ENCODE measurements around the gene CARMIL1.

Gene CARMIL1

GRCh38 chr6:25278914-25279747, at the start of gene CARMIL1:
CARMIL1 (plus strand) TSS chr6:25279374; CDS start chr6:25279796, 422 bp downstream.
- DNase-seq, result peak; percentile 84

GRCh38 chr6:25229671-25230321, 49.4 kb upstream of the CARMIL1 start:
- DNase-seq, result no peak

GRCh38 chr6:25232479-25232878, 46.7 kb upstream of the CARMIL1 start:
- no peak for DNase-seq

GRCh38 chr6:25233226-25233625, 45.9 kb upstream of the CARMIL1 start:
- no peak for DNase-seq

GRCh38 chr6:25237579-25237978, 41.6 kb upstream of the CARMIL1 start:
- DNase-seq, result no peak

GRCh38 chr6:25239059-25239458, 40.1 kb upstream of the CARMIL1 start:
- no peak for DNase-seq

- DNase-seq, result no peak
Observed at GRCh38 chr6:25239498-25239897, 39.7 kb upstream of the CARMIL1 start.

GRCh38 chr6:25242567-25242966, 36.6 kb upstream of the CARMIL1 start:
- DNase-seq, result no peak

GRCh38 chr6:25244865-25245264, 34.3 kb upstream of the CARMIL1 start:
- no peak for DNase-seq

GRCh38 chr6:25248123-25248522, 31.1 kb upstream of the CARMIL1 start:
- no peak for DNase-seq

- DNase-seq, result no peak
Observed at GRCh38 chr6:25249133-25249532, 30.0 kb upstream of the CARMIL1 start.

GRCh38 chr6:25250878-25251277, 28.3 kb upstream of the CARMIL1 start:
- no peak for DNase-seq

- no peak for DNase-seq
Observed at GRCh38 chr6:25251426-25251825, 27.7 kb upstream of the CARMIL1 start.

GRCh38 chr6:25253351-25253750, 25.8 kb upstream of the CARMIL1 start:
- DNase-seq, result no peak

GRCh38 chr6:25254671-25255070, 24.5 kb upstream of the CARMIL1 start:
- no peak for DNase-seq

- no peak for DNase-seq
Observed at GRCh38 chr6:25257686-25258348, 21.4 kb upstream of the CARMIL1 start.

GRCh38 chr6:25259756-25260155, 19.4 kb upstream of the CARMIL1 start:
- DNase-seq, result no peak

- no peak for DNase-seq
Observed at GRCh38 chr6:25263657-25264056, 15.5 kb upstream of the CARMIL1 start.

- no peak for DNase-seq
Observed at GRCh38 chr6:25266456-25267100, 12.6 kb upstream of the CARMIL1 start.

- DNase-seq, result no peak
Observed at GRCh38 chr6:25267662-25268061, 11.5 kb upstream of the CARMIL1 start.

GRCh38 chr6:25270559-25270958, 8.6 kb upstream of the CARMIL1 start:
- DNase-seq, result no peak

GRCh38 chr6:25275436-25275835, 3.7 kb upstream of the CARMIL1 start:
- DNase-seq, result no peak

GRCh38 chr6:25277386-25277785, 1.8 kb upstream of the CARMIL1 start:
- DNase-seq, result no peak

Measured in CD4-positive, alpha-beta T cell treated with Interleukin-6 for 4 hours (primary cell).